GM12878 (cell line): ENCODE data around the gene SFMBT1. TPM values are rescaled to one million over a fixed set of nuclear protein-coding genes. Genes with fewer than 3 reads are reported as not detected.

ENCODE experiments used
- ATAC-seq: fragments of 200-7000 bp; cut with Tn5 transposase; 3 replicates; pipeline ENCODE4 v1.9.1; 2020; ENCODE audit warnings: mild to moderate bottlenecking, moderate library complexity
- BruUV-seq: library from RNA; stranded (reverse); fragments of 400-500 nt; replicated peaks from 2 replicates; lab custom pipeline; 2021; lab: Mats Ljungman, UMichigan
- CTCF ChIA-PET: fragments of 300-600 bp; sonication (Branson Sonifier 250); formaldehyde crosslinking; extraction: SDS; loops from one replicate; lab custom pipeline; 2021; ENCODE audit warnings: inconsistent platforms; lab: Yijun Ruan, JAX
- POLR2A ChIA-PET: fragments of 350-600 bp; formaldehyde crosslinking; extraction: SDS; loops from one replicate; lab custom pipeline; 2021; ENCODE audit warnings: inconsistent platforms; lab: Charles Lee
- RAD21 ChIA-PET: fragments of 300-600 bp; sonication (Branson Sonifier 250); formaldehyde crosslinking; loops from one replicate; lab custom pipeline; 2023; ENCODE audit warnings: antibody characterized with exemption; ENCODE audit not compliant: unreplicated experiment; lab: Charles Lee
- SMC1A ChIA-PET: fragments of 300-600 bp; sonication (Branson Sonifier 250); formaldehyde crosslinking; loops from one replicate; lab custom pipeline; 2023; ENCODE audit not compliant: unreplicated experiment, uncharacterized antibody; lab: Charles Lee
- DNase-seq: peaks from one replicate; pipeline ENCODE4 v3.0.0-alpha.2; 2011; ENCODE audit warnings: low read depth, low spot score
- FAIRE-seq: peaks from 3 replicates; lab custom pipeline; 2011; peaks lifted over from hg19 to GRCh38; lab: Jason Lieb, UNC
- H2AFZ ChIP-seq: 2 replicates; pipeline ENCODE4 v1.6.0; 2011; ENCODE audit warnings: low read depth, low read length, control low read depth; ENCODE audit not compliant: control insufficient read depth
- H3K27ac ChIP-seq: 2 replicates; pipeline ENCODE4 v1.5.1; 2011; ENCODE audit warnings: control low read depth; ENCODE audit not compliant: control insufficient read depth, insufficient read depth
- H3K27me3 ChIP-seq, 2 experiments: replicated peaks in 1 of 2; 2 replicates each; pipeline versions ENCODE4 v1.6.0 to v1.6.1; 2011; ENCODE audit warnings: low read length in 1 of 2; ENCODE audit not compliant: control insufficient read depth in 2 of 2, insufficient read depth in 2 of 2
- H3K36me3 ChIP-seq, 2 experiments: 2 replicates each; pipeline ENCODE4 v1.5.1; 2011; ENCODE audit warnings: low read length in 1 of 2; ENCODE audit not compliant: control insufficient read depth in 2 of 2, insufficient read depth in 2 of 2
- H3K4me1 ChIP-seq: 2 replicates; pipeline ENCODE4 v1.6.1; 2011; ENCODE audit warnings: mild to moderate bottlenecking, low read length, moderate library complexity, mixed read lengths; ENCODE audit not compliant: control insufficient read depth, insufficient read depth
- H3K4me2 ChIP-seq: 2 replicates; pipeline ENCODE4 v1.6.0; 2011; ENCODE audit warnings: control low read depth; ENCODE audit not compliant: control insufficient read depth, insufficient read depth
- H3K4me3 ChIP-seq: fragments of 200-600 bp; sonication (generic); 2 replicates; pipeline ENCODE4 v1.5.1; 2016
- H3K79me2 ChIP-seq: 2 replicates; pipeline ENCODE4 v1.6.0; 2011; ENCODE audit warnings: low read length; ENCODE audit not compliant: control insufficient read depth, insufficient read depth
- H3K9ac ChIP-seq: 2 replicates; pipeline ENCODE4 v1.8.0; 2011; ENCODE audit warnings: low read length, control low read depth, mixed read lengths; ENCODE audit not compliant: control insufficient read depth, insufficient read depth
- H3K9me3 ChIP-seq: replicated peaks from 3 replicates; pipeline ENCODE4 v1.5.1; 2011; ENCODE audit warnings: mild to moderate bottlenecking, low read length; ENCODE audit not compliant: control insufficient read depth, insufficient read depth
- H4K20me1 ChIP-seq: 2 replicates; pipeline ENCODE4 v1.6.0; 2011; ENCODE audit not compliant: control insufficient read depth, insufficient read depth
- CREM ChIP-seq: IDR thresholded peaks from 2 replicates; pipeline ENCODE4 v1.6.1; 2014; ENCODE audit warnings: antibody characterized with exemption, low read depth
- POLR2A ChIP-seq: IDR thresholded peaks from 2 replicates; pipeline ENCODE4 v1.6.1; 2011; ENCODE audit warnings: low read depth, mild to moderate bottlenecking, low read length
- POU2F2 ChIP-seq: IDR thresholded peaks from 3 replicates; pipeline ENCODE4 v1.6.1; 2011; ENCODE audit warnings: low read depth, mild to moderate bottlenecking, low read length, borderline replicate concordance
- RB1 ChIP-seq: fragments of 450-650 bp; formaldehyde crosslinking; IDR thresholded peaks from 2 replicates; pipeline ENCODE4 v1.6.1; 2017; ENCODE audit warnings: mild to moderate bottlenecking, borderline replicate concordance
- RBBP5 ChIP-seq: fragments of 200-600 bp; sonication (generic); conservative IDR thresholded peaks from 2 replicates; pipeline ENCODE4 v1.6.1; 2016
- SKIL ChIP-seq: fragments of 450-650 bp; IDR thresholded peaks from 2 replicates; pipeline ENCODE4 v1.6.1; 2017; ENCODE audit warnings: mild to moderate bottlenecking, low read depth, inconsistent platforms; ENCODE audit not compliant: poor library complexity, severe bottlenecking
- SREBF1 ChIP-seq: IDR thresholded peaks from 2 replicates; pipeline ENCODE4 v1.6.1; 2012; ENCODE audit warnings: mild to moderate bottlenecking, low read length
- STAT1 ChIP-seq: fragments of 450-650 bp; conservative IDR thresholded peaks from 2 replicates; pipeline ENCODE4 v1.6.1; 2014; ENCODE audit warnings: antibody characterized with exemption, mild to moderate bottlenecking
- TCF3 ChIP-seq: IDR thresholded peaks from 2 replicates; pipeline ENCODE4 v1.6.1; 2012; ENCODE audit warnings: low read depth, mild to moderate bottlenecking, low read length, borderline replicate concordance; ENCODE audit not compliant: insufficient read depth
- TCF7 ChIP-seq: IDR thresholded peaks from 2 replicates; pipeline ENCODE4 v1.6.1; 2014; ENCODE audit warnings: antibody characterized with exemption, borderline replicate concordance
- WGBS: methylation state at CpG from one replicate; pipeline ENCODE4 v1.1.6; 2016; ENCODE audit warnings: low lambda C conversion rate; ENCODE audit not compliant: insufficient replicate concordance, insufficient coverage; ENCODE audit errors: missing lambda C conversion rate; 5-methylcytosine and 5-hydroxymethylcytosine counted together
- in situ Hi-C: fragments of 300-500 bp; cut with MboI; formaldehyde crosslinking; loops from 9 replicates; pipeline ENCODE4 v1.14.3; 2018; ENCODE audit warnings: mixed read lengths
- intact Hi-C: fragments of 100-400 bp; cut with micrococcal nuclease; formaldehyde crosslinking; loops from one replicate; pipeline ENCODE4 v1.14.2; 2022; ENCODE audit not compliant: unreplicated experiment
- polyA plus RNA-seq, 11 experiments: library from polyadenylated mRNA; depleted of rRNA in 4 of 11; unstranded in 6 of 11; stranded (reverse) in 5 of 11; fragments of >200 nt; fragmentation: Nextera tagmentation in 4 of 11; fragmentation: Illumina TruSeq in 1 of 11; extraction: Ambion mirVana in 4 of 11; extraction: Trizol in 1 of 11; gene quantifications; 1 replicate in 1 of 11; 2 replicates in 10 of 11; pipeline versions ENCODE4 v1.2.1 to v1.2.3, GENCODE V29; 2011 to 2016; ENCODE audit warnings: inconsistent platforms in 2 of 11, missing spikeins in 2 of 11, low read depth in 1 of 11
- total RNA-seq, 4 experiments: library from RNA; depleted of rRNA in 3 of 4; stranded (reverse); fragments of >200 nt in 3 of 4; fragmentation: Illumina TruSeq in 1 of 4; extraction: Trizol in 1 of 4; gene quantifications; 2 replicates each; pipeline versions ENCODE4 v1.2.1 to v1.2.3, GENCODE V29; 2013 to 2021
- TF ChIP-seq, protein P1 (sequence below): IDR thresholded peaks from 2 replicates; pipeline ENCODE4 v1.6.1; 2012; ENCODE audit warnings: improper control_type of control experiment, low read depth, low read length; ENCODE audit not compliant: insufficient replicate concordance
- TF ChIP-seq, protein P2 (sequence below): IDR thresholded peaks from 2 replicates; pipeline ENCODE4 v1.6.1; 2011; ENCODE audit warnings: low read depth, low read length, improper control_type of control experiment, borderline replicate concordance

SFMBT1 gene
- total and polyA plus RNA-seq, 10 of the 15 experiments (the other 5 are each of a cell fraction or from before 2014, with no cell fraction given), result 3.2 to 19.5 (median 11.4) TPM

DNA sequence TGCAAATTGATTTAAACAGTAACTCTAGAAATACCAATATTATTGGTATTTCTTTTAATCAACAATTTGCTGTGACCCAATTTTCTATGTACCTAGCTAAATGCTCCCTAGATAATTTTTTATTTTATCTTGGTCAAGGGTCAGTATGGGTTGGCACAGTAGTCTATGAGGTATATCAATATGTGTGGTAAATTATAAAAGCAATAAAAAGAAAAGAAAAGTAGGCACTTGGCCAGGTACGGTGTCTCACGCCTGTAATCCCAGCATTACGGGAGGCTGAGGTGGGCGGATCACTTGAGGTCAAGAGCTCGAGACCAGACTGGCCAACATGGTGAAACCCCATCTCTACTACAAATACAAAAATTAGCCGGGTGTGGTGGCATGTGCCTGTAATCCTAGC lies 114.5 kb downstream of the SFMBT1 start:
- Histone ChIP-seq H3K4me1 (no peaks in the 10 kb centered on the region), H3K9me3 (no peaks in the 10 kb centered on the region), H3K79me2 (no peaks in the 10 kb centered on the region), H3K27me3 (no peaks in the 10 kb centered on the region), H2AFZ (no peak overlapping the region), H3K4me2 (no peak overlapping the region), H3K36me3 (peaks cover 0 to 1% of the 10 kb centered on the region in 2 experiments; a peak in 3 of 4 replicates), H4K20me1 (no peaks in the 10 kb centered on the region), H3K27ac (no peak overlapping the region), H3K9ac (no peak overlapping the region)
- no TSS peak for BruUV-seq
- ChIA-PET RAD21 (interaction anchor here (1.1 to 1.3 kb wide), 3 partner anchors 40 to 56 kb away, joined by 3 to 5 read pairs (median 4); no protein-coding TSS in a partner anchor), CTCF (interaction anchor here (0.6 to 1.6 kb wide), 14 partner anchors 10 to 189 kb away, joined by 3 to 7 read pairs (median 4); no protein-coding TSS in a partner anchor), SMC1A (interaction anchor here (0.6 to 2.5 kb wide), 9 partner anchors 9 to 113 kb away, joined by 3 to 11 read pairs (median 3); no protein-coding TSS in a partner anchor), POLR2A (interaction anchor here (1.1 to 1.4 kb wide), 3 partner anchors 8 to 34 kb away, joined by 3 to 7 read pairs (median 3); partner anchors contain the start of gene STIMATE)
- 83% methylated on average over 6 of the region's 6 CpGs for WGBS
- no peak for FAIRE-seq
- in situ Hi-C loops, result no loop called here
- DNase-seq, result no peak
- intact Hi-C loops, result loop anchor here (5.0 kb wide), 1 partner anchor 189 kb away; no protein-coding TSS in a partner anchor
- no peak for ATAC-seq
- TF ChIP-seq STAT1, result no peak
- no peak for TF ChIP-seq CREM
- no peak for TF ChIP-seq SKIL
- TF ChIP-seq POLR2A, result no peak
- TF ChIP-seq, protein P1, sequence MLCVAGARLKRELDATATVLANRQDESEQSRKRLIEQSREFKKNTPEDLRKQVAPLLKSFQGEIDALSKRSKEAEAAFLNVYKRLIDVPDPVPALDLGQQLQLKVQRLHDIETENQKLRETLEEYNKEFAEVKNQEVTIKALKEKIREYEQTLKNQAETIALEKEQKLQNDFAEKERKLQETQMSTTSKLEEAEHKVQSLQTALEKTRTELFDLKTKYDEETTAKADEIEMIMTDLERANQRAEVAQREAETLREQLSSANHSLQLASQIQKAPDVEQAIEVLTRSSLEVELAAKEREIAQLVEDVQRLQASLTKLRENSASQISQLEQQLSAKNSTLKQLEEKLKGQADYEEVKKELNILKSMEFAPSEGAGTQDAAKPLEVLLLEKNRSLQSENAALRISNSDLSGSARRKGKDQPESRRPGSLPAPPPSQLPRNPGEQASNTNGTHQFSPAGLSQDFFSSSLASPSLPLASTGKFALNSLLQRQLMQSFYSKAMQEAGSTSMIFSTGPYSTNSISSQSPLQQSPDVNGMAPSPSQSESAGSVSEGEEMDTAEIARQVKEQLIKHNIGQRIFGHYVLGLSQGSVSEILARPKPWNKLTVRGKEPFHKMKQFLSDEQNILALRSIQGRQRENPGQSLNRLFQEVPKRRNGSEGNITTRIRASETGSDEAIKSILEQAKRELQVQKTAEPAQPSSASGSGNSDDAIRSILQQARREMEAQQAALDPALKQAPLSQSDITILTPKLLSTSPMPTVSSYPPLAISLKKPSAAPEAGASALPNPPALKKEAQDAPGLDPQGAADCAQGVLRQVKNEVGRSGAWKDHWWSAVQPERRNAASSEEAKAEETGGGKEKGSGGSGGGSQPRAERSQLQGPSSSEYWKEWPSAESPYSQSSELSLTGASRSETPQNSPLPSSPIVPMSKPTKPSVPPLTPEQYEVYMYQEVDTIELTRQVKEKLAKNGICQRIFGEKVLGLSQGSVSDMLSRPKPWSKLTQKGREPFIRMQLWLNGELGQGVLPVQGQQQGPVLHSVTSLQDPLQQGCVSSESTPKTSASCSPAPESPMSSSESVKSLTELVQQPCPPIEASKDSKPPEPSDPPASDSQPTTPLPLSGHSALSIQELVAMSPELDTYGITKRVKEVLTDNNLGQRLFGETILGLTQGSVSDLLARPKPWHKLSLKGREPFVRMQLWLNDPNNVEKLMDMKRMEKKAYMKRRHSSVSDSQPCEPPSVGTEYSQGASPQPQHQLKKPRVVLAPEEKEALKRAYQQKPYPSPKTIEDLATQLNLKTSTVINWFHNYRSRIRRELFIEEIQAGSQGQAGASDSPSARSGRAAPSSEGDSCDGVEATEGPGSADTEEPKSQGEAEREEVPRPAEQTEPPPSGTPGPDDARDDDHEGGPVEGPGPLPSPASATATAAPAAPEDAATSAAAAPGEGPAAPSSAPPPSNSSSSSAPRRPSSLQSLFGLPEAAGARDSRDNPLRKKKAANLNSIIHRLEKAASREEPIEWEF, result no peak
- TF ChIP-seq POU2F2, result no peak
- no peak for TF ChIP-seq TCF7
- no peak for TF ChIP-seq RBBP5
- TF ChIP-seq SREBF1, result no peak
- no peak for TF ChIP-seq TCF3
- no peak for TF ChIP-seq RB1
- TF ChIP-seq, protein P2, sequence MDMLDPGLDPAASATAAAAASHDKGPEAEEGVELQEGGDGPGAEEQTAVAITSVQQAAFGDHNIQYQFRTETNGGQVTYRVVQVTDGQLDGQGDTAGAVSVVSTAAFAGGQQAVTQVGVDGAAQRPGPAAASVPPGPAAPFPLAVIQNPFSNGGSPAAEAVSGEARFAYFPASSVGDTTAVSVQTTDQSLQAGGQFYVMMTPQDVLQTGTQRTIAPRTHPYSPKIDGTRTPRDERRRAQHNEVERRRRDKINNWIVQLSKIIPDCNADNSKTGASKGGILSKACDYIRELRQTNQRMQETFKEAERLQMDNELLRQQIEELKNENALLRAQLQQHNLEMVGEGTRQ, result no peak
- TF ChIP-seq, all 136 proteins: peak for 0
- H3K4me3 ChIP-seq, result no peak overlapping the region
